HCT116 (cell line): ENCODE measurements around the gene B3GNT2. TPM values are rescaled to one million over a fixed set of nuclear protein-coding genes. Genes with fewer than 3 reads are reported as not detected.

ENCODE experiments used
- ATAC-seq: fragments of 200-7000 bp; cut with Tn5 transposase; 2 replicates; pipeline ENCODE4 v1.9.1; 2020; ENCODE audit warnings: mild to moderate bottlenecking, moderate library complexity
- BruUV-seq: library from RNA; stranded (reverse); fragments of 400-500 nt; replicated peaks from 2 replicates; lab custom pipeline; 2021; lab: Mats Ljungman, UMichigan
- CTCF ChIA-PET: fragments of 300-600 bp; sonication (Branson Sonifier 250); formaldehyde crosslinking; loops from one replicate; lab custom pipeline; 2021; ENCODE audit warnings: antibody characterized with exemption; lab: Charles Lee
- POLR2A ChIA-PET: fragments of 300-600, 350-600 bp; sonication (Branson Sonifier 250); formaldehyde crosslinking; loops from one replicate; lab custom pipeline; 2021; ENCODE audit warnings: antibody characterized with exemption; lab: Charles Lee
- RAD21 ChIA-PET, 2 experiments: fragments of 300-600 bp; sonication (Branson Sonifier 250); formaldehyde crosslinking; loops; one replicate each; lab custom pipeline; 2023; ENCODE audit warnings: low total read pairs in 2 of 2; ENCODE audit not compliant: uncharacterized antibody in 2 of 2, unreplicated experiment in 2 of 2, low non-redundant PET in 1 of 2; lab: Charles Lee
- DNase-seq: peaks from one replicate; pipeline ENCODE4 v3.0.0-alpha.2; 2010; ENCODE audit warnings: low read depth, low spot score
- H2AFZ ChIP-seq: fragments of 200-600 bp; shearing (Covaris generic), sonication (generic); 2 replicates; pipeline ENCODE4 v1.6.1; 2017; ENCODE audit warnings: low read depth, mixed run types, mixed read lengths, antibody characterized with exemption, low read length; ENCODE audit not compliant: poor library complexity, severe bottlenecking
- H3K27ac ChIP-seq: 2 replicates; pipeline ENCODE4 v1.5.1; 2012; ENCODE audit warnings: low read depth, low read length
- H3K27me3 ChIP-seq: fragments of 200-600 bp; sonication (generic); 2 replicates; pipeline ENCODE4 v1.6.1; 2016; ENCODE audit warnings: mixed run types, low read length, mixed read lengths; ENCODE audit not compliant: insufficient read depth
- H3K36me3 ChIP-seq, 2 experiments: fragments of 200-500 bp in 1 of 2; fragments of 200-600 bp in 1 of 2; sonication (Bioruptor generic) in 1 of 2; sonication (generic) in 1 of 2; 2 replicates each; pipeline versions ENCODE4 v1.5.1 to v1.6.1; 2014 to 2016; ENCODE audit warnings: low read length in 2 of 2, inconsistent platforms in 1 of 2, mixed read lengths in 1 of 2, mixed run types in 1 of 2; ENCODE audit not compliant: insufficient read depth in 2 of 2, control insufficient read depth in 1 of 2
- H3K4me1 ChIP-seq, 2 experiments: fragments of 200-600 bp in 1 of 2; sonication (generic) in 1 of 2; 2 replicates each; pipeline versions ENCODE4 v1.5.1 to v1.6.1; 2012 to 2017; ENCODE audit warnings: low read length in 2 of 2, inconsistent platforms in 1 of 2, mild to moderate bottlenecking in 1 of 2, mixed read lengths in 1 of 2, mixed run types in 1 of 2, moderate library complexity in 1 of 2; ENCODE audit not compliant: insufficient read depth in 2 of 2, control insufficient read depth in 1 of 2
- H3K4me2 ChIP-seq: fragments of 200-600 bp; sonication (generic); 2 replicates; pipeline ENCODE4 v1.6.1; 2017; ENCODE audit warnings: mixed run types, low read length, mixed read lengths
- H3K4me3 ChIP-seq, 2 experiments: fragments of 200-600 bp in 1 of 2; sonication (generic) in 1 of 2; replicated peaks in 1 of 2; 2 replicates each; pipeline ENCODE4 v1.5.1; 2011 to 2016; ENCODE audit warnings: low read length in 2 of 2, control low read depth in 1 of 2, low read depth in 1 of 2, mild to moderate bottlenecking in 1 of 2, mixed read lengths in 1 of 2, mixed run types in 1 of 2
- H3K79me2 ChIP-seq: fragments of 200-600 bp; sonication (generic); 2 replicates; pipeline ENCODE4 v1.6.1; 2017; ENCODE audit warnings: mild to moderate bottlenecking, mixed run types, low read length, moderate library complexity, mixed read lengths; ENCODE audit not compliant: insufficient read depth
- H3K9ac ChIP-seq: fragments of 200-600 bp; sonication (generic); 2 replicates; pipeline ENCODE4 v1.6.1; 2016; ENCODE audit warnings: low read length, mixed read lengths
- H3K9me2 ChIP-seq: fragments of 200-600 bp; sonication (generic), shearing (Covaris generic); 2 replicates; pipeline ENCODE4 v1.6.1; 2017; ENCODE audit warnings: mixed run types, mild to moderate bottlenecking, moderate library complexity; ENCODE audit not compliant: insufficient read depth
- H3K9me3 ChIP-seq, 2 experiments: fragments of 200-500 bp in 1 of 2; fragments of 200-600 bp in 1 of 2; sonication (Bioruptor generic) in 1 of 2; sonication (generic) in 1 of 2; 2 replicates each; pipeline ENCODE4 v1.6.1; 2014 to 2017; ENCODE audit warnings: low read length in 2 of 2, mixed read lengths in 2 of 2, inconsistent platforms in 1 of 2, low read depth in 1 of 2, mild to moderate bottlenecking in 1 of 2, mixed run types in 1 of 2, moderate library complexity in 1 of 2; ENCODE audit not compliant: control insufficient read depth in 1 of 2, insufficient read depth in 1 of 2
- H4K20me1 ChIP-seq: fragments of 200-600 bp; sonication (generic), shearing (Covaris generic); 2 replicates; pipeline ENCODE4 v1.6.1; 2017; ENCODE audit warnings: mixed run types, mild to moderate bottlenecking, moderate library complexity; ENCODE audit not compliant: insufficient read depth
- CEBPB ChIP-seq: IDR thresholded peaks from 2 replicates; pipeline ENCODE4 v1.6.1; 2012; ENCODE audit warnings: low read depth
- ELF1 ChIP-seq: IDR thresholded peaks from 2 replicates; pipeline ENCODE4 v1.6.1; 2012; ENCODE audit warnings: low read depth, borderline replicate concordance
- EZH2 ChIP-seq: fragments of 200-600 bp; sonication (generic); IDR thresholded peaks from 2 replicates; pipeline ENCODE4 v1.6.1; 2017; ENCODE audit warnings: antibody characterized with exemption, mixed run types
- EZH2phosphoT487 ChIP-seq: fragments of 200-600 bp; IDR thresholded peaks from 2 replicates; pipeline ENCODE4 v1.6.1; 2018; ENCODE audit warnings: antibody characterized with exemption, borderline replicate concordance
- FOSL1 ChIP-seq: IDR thresholded peaks from 2 replicates; pipeline ENCODE4 v1.6.1; 2012; ENCODE audit warnings: low read depth
- POLR2AphosphoS5 ChIP-seq: IDR thresholded peaks from 2 replicates; pipeline ENCODE4 v1.6.1; 2011; ENCODE audit warnings: mild to moderate bottlenecking, low read depth, low read length, moderate library complexity
- SP1 ChIP-seq: IDR thresholded peaks from 2 replicates; pipeline ENCODE4 v1.6.1; 2012; ENCODE audit warnings: low read depth
- SRF ChIP-seq: IDR thresholded peaks from 2 replicates; pipeline ENCODE4 v1.6.1; 2012; ENCODE audit warnings: low read depth
- YY1 ChIP-seq: IDR thresholded peaks from 2 replicates; pipeline ENCODE4 v1.6.1; 2011; ENCODE audit warnings: low read length, low read depth, moderate library complexity, mild to moderate bottlenecking; ENCODE audit not compliant: insufficient replicate concordance; ENCODE audit errors: extremely low read depth
- ZFX ChIP-seq: fragments of 450-650 bp; IDR thresholded peaks from 2 replicates; pipeline ENCODE4 v1.6.1; 2017
- intact Hi-C: fragments of 100-400 bp; cut with micrococcal nuclease; formaldehyde crosslinking; loops from 2 replicates; pipeline ENCODE4 v1.10.0; 2022
- total RNA-seq: library from RNA; stranded (reverse); gene quantifications from one replicate; pipeline ENCODE4 v1.2.1, GENCODE V29; 2021; ENCODE audit not compliant: unreplicated experiment
- TF ChIP-seq, protein P1 (sequence below): IDR thresholded peaks from 2 replicates; pipeline ENCODE4 v1.6.1; 2012
- TF ChIP-seq, protein P2 (sequence below): IDR thresholded peaks from 2 replicates; pipeline ENCODE4 v1.6.1; 2011; ENCODE audit warnings: mild to moderate bottlenecking, low read length, moderate library complexity; ENCODE audit not compliant: insufficient replicate concordance; ENCODE audit errors: extremely low read depth
- TF ChIP-seq, protein P3 (sequence below), 3 experiments: fragments of 200-600 bp in 1 of 3; sonication (generic) in 1 of 3; IDR thresholded peaks in 2 of 3; conservative IDR thresholded peaks in 1 of 3; 2 replicates each; pipeline ENCODE4 v1.5.1; 2012 to 2017; ENCODE audit warnings: low read depth in 2 of 3, low read length in 2 of 3, antibody characterized with exemption in 1 of 3, borderline replicate concordance in 1 of 3, control low read depth in 1 of 3, mild to moderate bottlenecking in 1 of 3, mixed read lengths in 1 of 3, mixed run types in 1 of 3, moderate library complexity in 1 of 3; ENCODE audit not compliant: insufficient read depth in 1 of 3
- TF ChIP-seq, protein P4 (sequence below): IDR thresholded peaks from 2 replicates; pipeline ENCODE4 v1.6.1; 2012; ENCODE audit warnings: low read depth

Gene B3GNT2
- total RNA-seq, 1 experiment from 2014 or later = 21.5 TPM

DNA sequence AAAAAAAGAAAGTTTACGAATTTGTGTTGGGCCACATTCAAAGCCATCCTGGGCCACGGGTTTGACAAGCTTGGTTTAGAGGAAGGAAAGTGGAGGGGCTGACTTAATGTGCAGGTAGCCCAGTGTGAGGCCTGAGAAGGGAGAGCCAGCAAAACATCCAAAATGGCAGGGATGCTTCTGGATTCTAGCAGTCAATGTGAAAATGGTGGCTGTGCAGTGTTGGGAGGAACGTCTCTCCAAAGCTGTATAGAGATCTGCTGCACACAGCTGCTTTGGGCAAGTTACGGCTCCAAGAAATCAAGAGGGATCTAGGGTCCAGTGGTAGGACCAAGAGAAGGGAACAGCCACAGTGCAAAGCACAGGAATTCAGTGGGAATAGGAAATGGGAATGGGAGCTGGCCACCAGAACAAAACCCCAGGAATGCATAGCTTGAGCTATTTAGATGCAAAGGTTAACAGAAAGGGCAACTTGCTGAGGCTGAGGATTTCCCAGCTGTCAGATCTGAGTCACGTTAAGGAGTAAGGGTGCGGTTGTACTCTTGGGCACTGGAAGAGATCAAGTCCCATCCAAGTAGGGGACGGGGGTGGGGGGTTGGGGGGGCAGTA lies 70.6 kb downstream of the B3GNT2 start (continued):
- TF ChIP-seq, protein P1, sequence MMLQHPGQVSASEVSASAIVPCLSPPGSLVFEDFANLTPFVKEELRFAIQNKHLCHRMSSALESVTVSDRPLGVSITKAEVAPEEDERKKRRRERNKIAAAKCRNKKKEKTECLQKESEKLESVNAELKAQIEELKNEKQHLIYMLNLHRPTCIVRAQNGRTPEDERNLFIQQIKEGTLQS = no peak
- TF ChIP-seq ZFX (no peak), POLR2AphosphoS5 (no peak)
- TF ChIP-seq, protein P2, sequence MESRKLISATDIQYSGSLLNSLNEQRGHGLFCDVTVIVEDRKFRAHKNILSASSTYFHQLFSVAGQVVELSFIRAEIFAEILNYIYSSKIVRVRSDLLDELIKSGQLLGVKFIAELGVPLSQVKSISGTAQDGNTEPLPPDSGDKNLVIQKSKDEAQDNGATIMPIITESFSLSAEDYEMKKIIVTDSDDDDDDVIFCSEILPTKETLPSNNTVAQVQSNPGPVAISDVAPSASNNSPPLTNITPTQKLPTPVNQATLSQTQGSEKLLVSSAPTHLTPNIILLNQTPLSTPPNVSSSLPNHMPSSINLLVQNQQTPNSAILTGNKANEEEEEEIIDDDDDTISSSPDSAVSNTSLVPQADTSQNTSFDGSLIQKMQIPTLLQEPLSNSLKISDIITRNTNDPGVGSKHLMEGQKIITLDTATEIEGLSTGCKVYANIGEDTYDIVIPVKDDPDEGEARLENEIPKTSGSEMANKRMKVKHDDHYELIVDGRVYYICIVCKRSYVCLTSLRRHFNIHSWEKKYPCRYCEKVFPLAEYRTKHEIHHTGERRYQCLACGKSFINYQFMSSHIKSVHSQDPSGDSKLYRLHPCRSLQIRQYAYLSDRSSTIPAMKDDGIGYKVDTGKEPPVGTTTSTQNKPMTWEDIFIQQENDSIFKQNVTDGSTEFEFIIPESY = no peak
- TF ChIP-seq, all 23 proteins: peak for 0

DNA sequence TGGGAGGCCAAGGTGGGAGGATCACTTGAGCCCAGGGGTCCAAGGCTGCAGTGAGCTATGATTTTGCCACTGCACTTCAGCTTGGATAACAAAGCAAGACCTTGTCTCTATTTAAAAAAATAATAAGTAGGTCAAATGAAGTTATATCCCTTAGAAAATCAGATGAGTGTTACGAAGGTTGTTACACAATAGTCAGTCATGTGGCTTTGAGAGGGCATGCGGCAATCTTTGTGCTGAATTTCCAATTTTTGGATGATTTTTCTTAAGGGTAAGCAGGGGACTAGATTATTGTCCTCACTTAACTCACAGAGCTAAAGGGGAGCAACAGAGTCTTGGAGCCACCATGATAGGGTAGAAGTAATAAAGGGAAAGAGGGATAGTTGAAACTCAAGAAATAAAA lies 71.8 kb downstream of the B3GNT2 start:
- no peaks in the 10 kb centered on the region for H4K20me1 ChIP-seq
- H3K27ac ChIP-seq = no peak overlapping the region
- ChIA-PET RAD21 (no interaction called here), POLR2A (no interaction called here), CTCF (no interaction called here)
- no peak overlapping the region for H3K4me2 ChIP-seq
- H2AFZ ChIP-seq = no peak overlapping the region
- no peak overlapping the region for H3K9ac ChIP-seq
- DNase-seq = no peak
- H3K36me3 ChIP-seq = no peaks in the 10 kb centered on the region
- ATAC-seq = no peak
- H3K27me3 ChIP-seq = no peaks in the 10 kb centered on the region
- no peaks in the 10 kb centered on the region for H3K79me2 ChIP-seq
- intact Hi-C loops = no loop called here
- BruUV-seq = no TSS peak
- H3K4me3 ChIP-seq = no peak overlapping the region
- no peaks in the 10 kb centered on the region for H3K9me3 ChIP-seq
- H3K4me1 ChIP-seq = peaks cover 0 to 4% of the 10 kb centered on the region in 2 experiments; a peak in 2 of 4 replicates
- no peaks in the 10 kb centered on the region for H3K9me2 ChIP-seq
- TF ChIP-seq, protein P2 = no peak
- no peak for TF ChIP-seq FOSL1
- TF ChIP-seq SRF = no peak
- no peak for TF ChIP-seq SP1
- TF ChIP-seq EZH2phosphoT487 = no peak
- TF ChIP-seq, protein P3, sequence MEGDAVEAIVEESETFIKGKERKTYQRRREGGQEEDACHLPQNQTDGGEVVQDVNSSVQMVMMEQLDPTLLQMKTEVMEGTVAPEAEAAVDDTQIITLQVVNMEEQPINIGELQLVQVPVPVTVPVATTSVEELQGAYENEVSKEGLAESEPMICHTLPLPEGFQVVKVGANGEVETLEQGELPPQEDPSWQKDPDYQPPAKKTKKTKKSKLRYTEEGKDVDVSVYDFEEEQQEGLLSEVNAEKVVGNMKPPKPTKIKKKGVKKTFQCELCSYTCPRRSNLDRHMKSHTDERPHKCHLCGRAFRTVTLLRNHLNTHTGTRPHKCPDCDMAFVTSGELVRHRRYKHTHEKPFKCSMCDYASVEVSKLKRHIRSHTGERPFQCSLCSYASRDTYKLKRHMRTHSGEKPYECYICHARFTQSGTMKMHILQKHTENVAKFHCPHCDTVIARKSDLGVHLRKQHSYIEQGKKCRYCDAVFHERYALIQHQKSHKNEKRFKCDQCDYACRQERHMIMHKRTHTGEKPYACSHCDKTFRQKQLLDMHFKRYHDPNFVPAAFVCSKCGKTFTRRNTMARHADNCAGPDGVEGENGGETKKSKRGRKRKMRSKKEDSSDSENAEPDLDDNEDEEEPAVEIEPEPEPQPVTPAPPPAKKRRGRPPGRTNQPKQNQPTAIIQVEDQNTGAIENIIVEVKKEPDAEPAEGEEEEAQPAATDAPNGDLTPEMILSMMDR (IDR thresholded peaks at IDR 0.05 in 2 of 3, conservative IDR thresholded peaks at IDR 0.05 in 1 of 3; ENCODE audit: borderline replicate concordance in 1 of 3, insufficient read depth in 1 of 3, low read depth in 2 of 3, low read length in 2 of 3) = no peak
- TF ChIP-seq ELF1 = no peak
- TF ChIP-seq, protein P4, sequence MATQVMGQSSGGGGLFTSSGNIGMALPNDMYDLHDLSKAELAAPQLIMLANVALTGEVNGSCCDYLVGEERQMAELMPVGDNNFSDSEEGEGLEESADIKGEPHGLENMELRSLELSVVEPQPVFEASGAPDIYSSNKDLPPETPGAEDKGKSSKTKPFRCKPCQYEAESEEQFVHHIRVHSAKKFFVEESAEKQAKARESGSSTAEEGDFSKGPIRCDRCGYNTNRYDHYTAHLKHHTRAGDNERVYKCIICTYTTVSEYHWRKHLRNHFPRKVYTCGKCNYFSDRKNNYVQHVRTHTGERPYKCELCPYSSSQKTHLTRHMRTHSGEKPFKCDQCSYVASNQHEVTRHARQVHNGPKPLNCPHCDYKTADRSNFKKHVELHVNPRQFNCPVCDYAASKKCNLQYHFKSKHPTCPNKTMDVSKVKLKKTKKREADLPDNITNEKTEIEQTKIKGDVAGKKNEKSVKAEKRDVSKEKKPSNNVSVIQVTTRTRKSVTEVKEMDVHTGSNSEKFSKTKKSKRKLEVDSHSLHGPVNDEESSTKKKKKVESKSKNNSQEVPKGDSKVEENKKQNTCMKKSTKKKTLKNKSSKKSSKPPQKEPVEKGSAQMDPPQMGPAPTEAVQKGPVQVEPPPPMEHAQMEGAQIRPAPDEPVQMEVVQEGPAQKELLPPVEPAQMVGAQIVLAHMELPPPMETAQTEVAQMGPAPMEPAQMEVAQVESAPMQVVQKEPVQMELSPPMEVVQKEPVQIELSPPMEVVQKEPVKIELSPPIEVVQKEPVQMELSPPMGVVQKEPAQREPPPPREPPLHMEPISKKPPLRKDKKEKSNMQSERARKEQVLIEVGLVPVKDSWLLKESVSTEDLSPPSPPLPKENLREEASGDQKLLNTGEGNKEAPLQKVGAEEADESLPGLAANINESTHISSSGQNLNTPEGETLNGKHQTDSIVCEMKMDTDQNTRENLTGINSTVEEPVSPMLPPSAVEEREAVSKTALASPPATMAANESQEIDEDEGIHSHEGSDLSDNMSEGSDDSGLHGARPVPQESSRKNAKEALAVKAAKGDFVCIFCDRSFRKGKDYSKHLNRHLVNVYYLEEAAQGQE = no peak
- no peak for TF ChIP-seq ZFX
- TF ChIP-seq EZH2 = no peak
- no peak for TF ChIP-seq CEBPB
- no peak for TF ChIP-seq YY1
